Body of pancreas (tissue), 4 donors: ENCODE results near the gene COA5. TPM values are rescaled to one million over a fixed set of nuclear protein-coding genes. Genes with fewer than 3 reads are reported as not detected.

Experiments used
- ATAC-seq: fragments of 150-250 bp; one replicate; pipeline ENCODE4 v1.9.1; 2016
- DNase-seq, 4 donors: peaks; one replicate each; pipeline ENCODE4 v3.0.0-alpha.2; 2019
- H3K27ac ChIP-seq, 4 donors: fragments of 200-600 bp; sonication (generic); 1 replicate in 3 of 4; 2 replicates in 1 of 4; pipeline versions ENCODE4 v1.5.1 to v1.6.1; 2016 to 2019; ENCODE audit warnings: mild to moderate bottlenecking in 1 of 4, mixed read lengths in 1 of 4, moderate library complexity in 1 of 4
- H3K27me3 ChIP-seq, 2 donors: fragments of 200-600 bp; sonication (generic); one replicate each; pipeline ENCODE4 v1.6.0; 2016; ENCODE audit warnings: mild to moderate bottlenecking in 1 of 2
- H3K36me3 ChIP-seq, 2 donors: fragments of 200-600 bp; sonication (generic); replicated peaks in 1 of 2; 2 replicates each; pipeline ENCODE4 v1.5.1; 2016; ENCODE audit warnings: low read depth in 2 of 2; ENCODE audit not compliant: insufficient read depth in 1 of 2
- H3K4me1 ChIP-seq: fragments of 200-600 bp; sonication (generic); one replicate; pipeline ENCODE4 v1.6.0; 2016
- H3K4me3 ChIP-seq, 2 donors: fragments of 200-600 bp; sonication (generic); 1 replicate in 1 of 2; 2 replicates in 1 of 2; pipeline ENCODE4 v1.5.1; 2016 to 2019
- H3K9me3 ChIP-seq, 3 donors: fragments of 200-600 bp; sonication (generic); 1 replicate in 2 of 3; 2 replicates in 1 of 3; pipeline ENCODE4 v1.5.1; 2016
- CTCF ChIP-seq, 7 experiments: fragments of 450-650 bp in 4 of 7; fragments of 200-600 bp in 3 of 7; sonication (generic) in 3 of 7; IDR thresholded peaks; one replicate each; pipeline ENCODE4 v1.5.1; 2016 to 2019; ENCODE audit warnings: antibody characterized with exemption in 7 of 7
- POLR2A ChIP-seq, 3 donors: fragments of 450-650 bp; IDR thresholded peaks; one replicate each; pipeline ENCODE4 v1.6.1; 2016; ENCODE audit warnings: antibody characterized with exemption in 3 of 3, mild to moderate bottlenecking in 2 of 3
- WGBS, 2 donors: methylation state at CpG; one replicate each; pipeline ENCODE4 v1.1.5; 2017; 5-methylcytosine and 5-hydroxymethylcytosine counted together
- intact Hi-C: fragments of 100-400 bp; cut with DNase I; formaldehyde crosslinking; loops from one replicate; pipeline ENCODE4 v1.15.1; 2023
- total RNA-seq, 2 donors: library from RNA; depleted of rRNA; stranded (reverse); fragments of >200 nt; gene quantifications; one replicate each; pipeline ENCODE4 v1.1.0, GENCODE V29; 2016

Gene COA5
- total RNA-seq, 2 donors from 2014 or later, result 20.1 to 39.2 TPM

GRCh38 chr2:98550165-98550564 lies 58.1 kb downstream of the COA5 start:
- WGBS, 2 donors, result 70 to 83% methylated on average over 3 of the region's 4 CpGs
- no peak for ATAC-seq
- TF ChIP-seq CTCF (IDR thresholded peaks at IDR 0.05), result no peak
- TF ChIP-seq POLR2A (IDR thresholded peaks at IDR 0.05), result no peak
- Histone ChIP-seq H3K36me3 (peaks cover 0 to 5% of the 10 kb centered on the region in 2 donors), H3K27ac (no peak overlapping the region), H3K9me3 (no peaks in the 10 kb centered on the region), H3K4me3 (no peak overlapping the region), H3K4me1 (no peaks in the 10 kb centered on the region), H3K27me3 (no peaks in the 10 kb centered on the region)
- DNase-seq, result no peak
- intact Hi-C loops, result no loop called here

Other genes with a start within 250 kb of the COA5 start
- gene INPP4A, start 163.7 kb downstream of the COA5 start, total RNA-seq, result 10 to 100 TPM; 10.9 to 12.2 TPM
- 10 to 100 TPM; 30.9 to 53.7 TPM for gene UNC50, start 77 bp upstream of the COA5 start, total RNA-seq
- 10 to 100 TPM; 40.5 to 72.4 TPM for gene MGAT4A, start 122.6 kb upstream of the COA5 start, total RNA-seq